Activated CD8-positive, alpha-beta memory T cell treated with anti-CD3 and anti-CD28 coated beads for 4 hours (primary cell): ENCODE measurements around the gene GMPS.
"Not testable (repeated sequence)": the region's sequence is repeated elsewhere in the genome, so short reads cannot be mapped to it uniquely, and the experiment has no call there.

Experiments
- DNase-seq, 2 donors: peaks; one replicate each; pipeline ENCODE4 v3.0.0-alpha.2; 2020; ENCODE audit warnings: low read depth in 2 of 2

Gene GMPS

GRCh38 chr3:155872904-155873646 lies 2.6 kb downstream of the GMPS start:
- DNase-seq: no peak

GRCh38 chr3:155876037-155876436 lies 5.6 kb downstream of the GMPS start:
- DNase-seq: no peak

- DNase-seq: no peak
These were observed 6.1 kb downstream of the GMPS start for GRCh38 chr3:155876503-155876902.

- no peak for DNase-seq
These were observed 9.8 kb downstream of the GMPS start for GRCh38 chr3:155880286-155880685.

GRCh38 chr3:155884292-155884691 lies 13.8 kb downstream of the GMPS start:
- no peak for DNase-seq

GRCh38 chr3:155885292-155885691 lies 14.8 kb downstream of the GMPS start:
- DNase-seq: no peak

GRCh38 chr3:155886348-155886747 lies 15.9 kb downstream of the GMPS start:
- DNase-seq: not testable (repeated sequence)

- DNase-seq: no peak
These were observed 16.5 kb downstream of the GMPS start for GRCh38 chr3:155886915-155887314.

GRCh38 chr3:155889212-155889611 lies 18.8 kb downstream of the GMPS start:
- no peak for DNase-seq

GRCh38 chr3:155889952-155890351 lies 19.5 kb downstream of the GMPS start:
- DNase-seq: no peak

GRCh38 chr3:155890671-155891190 lies 20.3 kb downstream of the GMPS start:
- no peak for DNase-seq

- no peak for DNase-seq
These were observed 20.9 kb downstream of the GMPS start for GRCh38 chr3:155891321-155891720.

GRCh38 chr3:155895379-155895900 lies 25.0 kb downstream of the GMPS start:
- DNase-seq: no peak

GRCh38 chr3:155906900-155907299 lies 36.5 kb downstream of the GMPS start:
- no peak for DNase-seq

- no peak for DNase-seq
These were observed 37.6 kb downstream of the GMPS start for GRCh38 chr3:155908086-155908485.

GRCh38 chr3:155908605-155909004 lies 38.2 kb downstream of the GMPS start:
- no peak for DNase-seq

GRCh38 chr3:155912090-155912489 lies 41.6 kb downstream of the GMPS start:
- no peak for DNase-seq

- DNase-seq: no peak
These were observed 42.2 kb downstream of the GMPS start for GRCh38 chr3:155912579-155913190.

- DNase-seq: no peak
These were observed 47.3 kb downstream of the GMPS start for GRCh38 chr3:155917781-155918180.

- no peak for DNase-seq
These were observed 49.3 kb downstream of the GMPS start for GRCh38 chr3:155919728-155920127.

GRCh38 chr3:155921486-155921885 lies 51.0 kb downstream of the GMPS start:
- DNase-seq: no peak

GRCh38 chr3:155934230-155934629 lies 63.8 kb downstream of the GMPS start:
- DNase-seq: no peak

GRCh38 chr3:155938409-155938808 lies 68.0 kb downstream of the GMPS start:
- DNase-seq: no peak
